Measurements from ENCODE around the gene BUD31.
"Not testable (repeated sequence)": the region's sequence is repeated elsewhere in the genome, so short reads cannot be mapped to it uniquely, and the experiment has no call there.

BUD31 gene

GRCh38 chr7:99380823-99381663, 27.7 kb upstream of the BUD31 start:
- no peak for DNase-seq

GRCh38 chr7:99381664-99382075, 27.1 kb upstream of the BUD31 start:
- no peak for DNase-seq

GRCh38 chr7:99383203-99383602, 25.6 kb upstream of the BUD31 start:
- no peak for DNase-seq

GRCh38 chr7:99383791-99384370, 24.9 kb upstream of the BUD31 start:
- DNase-seq = no peak

GRCh38 chr7:99384523-99384922, 24.2 kb upstream of the BUD31 start:
- no peak for DNase-seq

GRCh38 chr7:99385564-99385963, 23.2 kb upstream of the BUD31 start:
- DNase-seq = no peak

GRCh38 chr7:99386584-99387238, 22.1 kb upstream of the BUD31 start:
- DNase-seq = peak; percentile 36 to 49

GRCh38 chr7:99387239-99387635, 21.5 kb upstream of the BUD31 start:
- not testable (repeated sequence) for DNase-seq

- no peak for DNase-seq
Measured at GRCh38 chr7:99387912-99388311, 20.9 kb upstream of the BUD31 start.

GRCh38 chr7:99389772-99390171, 19.0 kb upstream of the BUD31 start:
- no peak for DNase-seq

GRCh38 chr7:99390941-99391602, 17.7 kb upstream of the BUD31 start:
- DNase-seq = no peak

- no peak for DNase-seq
Measured at GRCh38 chr7:99392046-99392445, 16.7 kb upstream of the BUD31 start.

GRCh38 chr7:99392659-99393354, 16.0 kb upstream of the BUD31 start:
- no peak for DNase-seq

- no peak for DNase-seq
Measured at GRCh38 chr7:99393355-99394187, 15.2 kb upstream of the BUD31 start.

GRCh38 chr7:99394188-99394502, 14.6 kb upstream of the BUD31 start:
- no peak for DNase-seq

GRCh38 chr7:99395616-99396327, 13.0 kb upstream of the BUD31 start:
- DNase-seq = no peak

- DNase-seq = no peak
Measured at GRCh38 chr7:99396418-99397296, 12.1 kb upstream of the BUD31 start.

- no peak for DNase-seq
Measured at GRCh38 chr7:99397297-99397983, 11.3 kb upstream of the BUD31 start.

- no peak for DNase-seq
Measured at GRCh38 chr7:99398891-99399445, 9.8 kb upstream of the BUD31 start.

Measured in AML-193 (cell line).